B cell (primary cell): ENCODE measurements around the gene FBRS. TPM values are rescaled to one million over a fixed set of nuclear protein-coding genes. Genes with fewer than 3 reads are reported as not detected.
"Not testable (repeated sequence)": the region's sequence is repeated elsewhere in the genome, so short reads cannot be mapped to it uniquely, and the experiment has no call there.

Source experiments
- ATAC-seq: fragments of 200-7000 bp; cut with Tn5 transposase; one replicate; pipeline ENCODE4 v1.10.0; 2021; ENCODE audit warnings: low read depth, mild to moderate bottlenecking, moderate number of reproducible peaks, moderate library complexity
- CTCF ChIA-PET: fragments of 350-600 bp; sonication (Branson Sonifier 250); formaldehyde crosslinking; loops from one replicate; lab custom pipeline; 2021; ENCODE audit warnings: antibody characterized with exemption, inconsistent platforms; lab: Charles Lee
- POLR2A ChIA-PET: fragments of 350-600 bp; sonication (Branson Sonifier 250); formaldehyde crosslinking; loops from one replicate; lab custom pipeline; 2021; ENCODE audit warnings: antibody characterized with exemption; lab: Charles Lee
- DNase-seq: peaks from one replicate; pipeline ENCODE4 v3.0.0; 2013
- H2AFZ ChIP-seq: 2 replicates; pipeline ENCODE4 v1.6.1; 2012; ENCODE audit warnings: mild to moderate bottlenecking, low read depth, low read length; ENCODE audit not compliant: insufficient read depth, poor library complexity, severe bottlenecking
- H3K27ac ChIP-seq, 2 donors: 1 replicate in 1 of 2; 2 replicates in 1 of 2; pipeline ENCODE4 v1.5.1; 2012 to 2013; ENCODE audit warnings: low read length in 2 of 2, mild to moderate bottlenecking in 2 of 2, moderate library complexity in 1 of 2
- H3K27me3 ChIP-seq, 4 experiments: fragments of 200-600 bp in 1 of 4; sonication (generic) in 1 of 4; replicated peaks in 1 of 4; 1 replicate in 2 of 4; 2 replicates in 2 of 4; pipeline versions ENCODE4 v1.6.1 to v1.7.0; 2013 to 2016; ENCODE audit warnings: low read length in 3 of 4, mild to moderate bottlenecking in 2 of 4, mixed read lengths in 1 of 4, moderate library complexity in 1 of 4; ENCODE audit not compliant: insufficient read depth in 4 of 4, control insufficient read depth in 3 of 4; ENCODE audit errors: control extremely low read depth in 1 of 4
- H3K36me3 ChIP-seq, 2 experiments: replicated peaks in 1 of 2; 1 replicate in 1 of 2; 2 replicates in 1 of 2; pipeline versions ENCODE4 v1.6.1 to v1.7.1; 2013; ENCODE audit warnings: low read length in 1 of 2; ENCODE audit not compliant: insufficient read depth in 2 of 2, control insufficient read depth in 1 of 2; ENCODE audit errors: control extremely low read depth in 1 of 2, extremely low read depth in 1 of 2
- H3K4me1 ChIP-seq, 2 donors: fragments of 200-600 bp in 1 of 2; sonication (generic) in 1 of 2; 1 replicate in 1 of 2; 2 replicates in 1 of 2; pipeline versions ENCODE4 v1.5.1 to v1.6.1; 2013 to 2017; ENCODE audit warnings: low read length in 2 of 2; ENCODE audit not compliant: control insufficient read depth in 2 of 2, insufficient read depth in 2 of 2
- H3K4me2 ChIP-seq: replicated peaks from 2 replicates; pipeline ENCODE3; 2012; ENCODE audit warnings: mild to moderate bottlenecking, low read depth, low read length; ENCODE audit not compliant: poor library complexity, severe bottlenecking
- H3K4me3 ChIP-seq, 5 experiments: fragments of 200-600 bp in 1 of 5; sonication (generic) in 1 of 5; 1 replicate in 3 of 5; 2 replicates in 2 of 5; pipeline versions ENCODE4 v1.5.1 to v1.7.0; 2011 to 2016; ENCODE audit warnings: low read length in 4 of 5, mild to moderate bottlenecking in 4 of 5, low read depth in 2 of 5, control low read depth in 1 of 5, moderate library complexity in 1 of 5; ENCODE audit not compliant: insufficient read depth in 1 of 5; ENCODE audit errors: control extremely low read depth in 1 of 5, extremely low read depth in 1 of 5
- H3K79me2 ChIP-seq: fragments of 200-600 bp; sonication (generic); one replicate; pipeline ENCODE4 v1.6.0; 2016; ENCODE audit warnings: low read length; ENCODE audit not compliant: control insufficient read depth, insufficient read depth
- H3K9ac ChIP-seq: fragments of 200-600 bp; sonication (generic); 2 replicates; pipeline ENCODE4 v1.6.1; 2017; ENCODE audit warnings: mild to moderate bottlenecking, low read length, moderate library complexity
- H3K9me3 ChIP-seq, 3 donors: one replicate each; pipeline versions ENCODE4 v1.6.1 to v1.7.1; 2013; ENCODE audit warnings: low read length in 2 of 3; ENCODE audit not compliant: control insufficient read depth in 2 of 3, insufficient read depth in 1 of 3; ENCODE audit errors: control extremely low read depth in 1 of 3
- H4K20me1 ChIP-seq: 2 replicates; pipeline ENCODE4 v1.6.0; 2012; ENCODE audit warnings: mild to moderate bottlenecking, low read length; ENCODE audit not compliant: insufficient read depth, control insufficient read depth, poor library complexity, severe bottlenecking
- H3K27ac Mint-ChIP-seq: one replicate; pipeline ENCODE4 v1.8.0; 2021; ENCODE audit warnings: mixed read lengths
- H3K27me3 Mint-ChIP-seq: one replicate; pipeline ENCODE4 v1.8.0; 2021; ENCODE audit warnings: mixed read lengths
- H3K4me1 Mint-ChIP-seq: one replicate; pipeline ENCODE4 v1.8.0; 2021; ENCODE audit warnings: mixed read lengths
- H3K4me3 Mint-ChIP-seq: one replicate; pipeline ENCODE4 v1.8.0; 2021; ENCODE audit warnings: mixed read lengths
- H3K9me3 Mint-ChIP-seq: one replicate; pipeline ENCODE4 v1.8.0; 2022; ENCODE audit warnings: mixed read lengths; ENCODE audit not compliant: insufficient read depth
- EZH2 ChIP-seq: IDR thresholded peaks from 2 replicates; pipeline ENCODE4 v1.6.1; 2012; ENCODE audit warnings: borderline replicate concordance, low read depth, mild to moderate bottlenecking, moderate library complexity, low read length; ENCODE audit not compliant: insufficient read depth, poor library complexity, severe bottlenecking
- WGBS: methylation state at CpG from one replicate; pipeline ENCODE4 v1.1.5; 2013; ENCODE audit warnings: missing lambda C conversion rate; ENCODE audit not compliant: insufficient coverage; 5-methylcytosine and 5-hydroxymethylcytosine counted together
- intact Hi-C: fragments of 100-400 bp; cut with micrococcal nuclease; formaldehyde crosslinking; loops from one replicate; pipeline ENCODE4 v1.10.0; 2022
- polyA plus RNA-seq: library from polyadenylated mRNA; depleted of rRNA; stranded (reverse); fragments of >200 nt; gene quantifications from 2 replicates; pipeline ENCODE4 v1.2.3, GENCODE V29; 2012
- total RNA-seq, 2 donors: library from RNA; stranded (reverse); fragments of 120-200 nt in 1 of 2; gene quantifications; 1 replicate in 1 of 2; 2 replicates in 1 of 2; pipeline versions ENCODE4 v1.2.3 to v1.2.4, GENCODE V29; 2013 to 2022
- TF ChIP-seq, protein P1 (sequence below): fragments of 200-600 bp; IDR thresholded peaks from one replicate; pipeline ENCODE4 v1.8.0; 2022; ENCODE audit warnings: antibody characterized with exemption, mild to moderate bottlenecking

FBRS gene
- total and polyA plus RNA-seq, 2 donors (not counting 1 experiment from before 2014, with no cell fraction given), result 68.3 to 194 TPM

DNA sequence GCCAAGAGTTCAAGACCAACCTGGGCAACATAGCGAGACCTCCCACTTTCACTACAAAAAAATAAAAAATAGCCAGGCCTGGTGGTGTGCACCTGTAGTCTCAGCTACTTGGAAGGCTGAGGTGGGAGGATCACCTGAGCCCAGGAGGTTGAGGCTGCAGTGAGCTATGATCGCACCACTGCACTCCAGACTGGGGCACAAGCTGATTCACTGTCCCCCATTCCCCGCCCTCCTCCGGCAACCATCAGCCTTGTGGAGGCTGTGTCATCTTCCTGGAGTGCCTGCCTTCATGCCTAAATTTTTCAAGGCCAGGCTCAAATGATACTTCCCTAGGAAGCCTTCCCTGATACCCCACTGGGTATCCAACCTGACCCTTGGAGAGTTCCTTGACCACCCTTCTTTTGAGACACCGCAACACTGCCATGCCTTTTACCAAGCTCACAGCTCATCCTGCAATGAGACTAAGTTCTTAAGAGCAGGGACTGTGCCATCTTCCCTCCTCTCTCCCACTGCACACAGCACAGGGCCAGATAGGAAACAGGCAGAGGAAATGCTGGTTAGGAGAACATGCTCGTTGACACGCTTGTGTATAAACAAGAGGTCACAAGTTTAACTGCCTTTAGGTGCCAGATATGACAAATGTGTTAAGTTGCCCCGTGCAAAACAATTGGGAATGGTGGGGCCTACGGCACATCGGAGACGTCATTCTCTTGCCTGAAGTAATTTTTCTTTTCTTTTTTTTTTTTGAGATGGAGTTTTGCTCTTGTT lies 36.9 kb downstream of the FBRS start:
- no peaks in the 10 kb centered on the region for H3K27me3 Mint-ChIP-seq
- Histone ChIP-seq H3K9ac (no peak overlapping the region), H3K4me1 (peaks cover 19 to 25% of the 10 kb centered on the region in 2 donors), H2AFZ (no peak overlapping the region), H3K27ac (no peak overlapping the region), H4K20me1 (peaks cover 16% of the 10 kb centered on the region), H3K9me3 (no peaks in the 10 kb centered on the region), H3K36me3 (peaks cover 0 to 2% of the 10 kb centered on the region in 2 experiments), H3K4me3 (no peak overlapping the region), H3K4me2 (no peak overlapping the region), H3K27me3 (no peaks in the 10 kb centered on the region), H3K79me2 (peaks cover 23% of the 10 kb centered on the region)
- no peaks in the 10 kb centered on the region for H3K9me3 Mint-ChIP-seq
- intact Hi-C loops, result loop anchor here (1.0 to 10.0 kb wide), 7 partner anchors 35 to 723 kb away; partner anchors contain the start of genes ALDOA, DCTPP1 and TAOK2
- H3K4me3 Mint-ChIP-seq, result no peak overlapping the region
- H3K27ac Mint-ChIP-seq, result no peak overlapping the region
- TF ChIP-seq EZH2, result no peak
- TF ChIP-seq, protein P1, sequence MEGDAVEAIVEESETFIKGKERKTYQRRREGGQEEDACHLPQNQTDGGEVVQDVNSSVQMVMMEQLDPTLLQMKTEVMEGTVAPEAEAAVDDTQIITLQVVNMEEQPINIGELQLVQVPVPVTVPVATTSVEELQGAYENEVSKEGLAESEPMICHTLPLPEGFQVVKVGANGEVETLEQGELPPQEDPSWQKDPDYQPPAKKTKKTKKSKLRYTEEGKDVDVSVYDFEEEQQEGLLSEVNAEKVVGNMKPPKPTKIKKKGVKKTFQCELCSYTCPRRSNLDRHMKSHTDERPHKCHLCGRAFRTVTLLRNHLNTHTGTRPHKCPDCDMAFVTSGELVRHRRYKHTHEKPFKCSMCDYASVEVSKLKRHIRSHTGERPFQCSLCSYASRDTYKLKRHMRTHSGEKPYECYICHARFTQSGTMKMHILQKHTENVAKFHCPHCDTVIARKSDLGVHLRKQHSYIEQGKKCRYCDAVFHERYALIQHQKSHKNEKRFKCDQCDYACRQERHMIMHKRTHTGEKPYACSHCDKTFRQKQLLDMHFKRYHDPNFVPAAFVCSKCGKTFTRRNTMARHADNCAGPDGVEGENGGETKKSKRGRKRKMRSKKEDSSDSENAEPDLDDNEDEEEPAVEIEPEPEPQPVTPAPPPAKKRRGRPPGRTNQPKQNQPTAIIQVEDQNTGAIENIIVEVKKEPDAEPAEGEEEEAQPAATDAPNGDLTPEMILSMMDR, result no peak
- ATAC-seq, result no peak
- DNase-seq, result no peak
- ChIA-PET CTCF (interaction anchor here (0.7 to 4.6 kb wide), 12 partner anchors 12 to 699 kb away, joined by 3 to 38 read pairs (median 4); partner anchors contain the start of genes FBRS, HIRIP3 and INO80E), POLR2A (interaction anchor here (0.5 to 3.8 kb wide), 3 partner anchors 36 to 687 kb away, joined by 3 to 27 read pairs (median 3); partner anchors contain the start of gene FBRS)
- peaks cover 24% of the 10 kb centered on the region for H3K4me1 Mint-ChIP-seq
- 98% methylated on average over 4 of the region's 11 CpGs for WGBS

DNA sequence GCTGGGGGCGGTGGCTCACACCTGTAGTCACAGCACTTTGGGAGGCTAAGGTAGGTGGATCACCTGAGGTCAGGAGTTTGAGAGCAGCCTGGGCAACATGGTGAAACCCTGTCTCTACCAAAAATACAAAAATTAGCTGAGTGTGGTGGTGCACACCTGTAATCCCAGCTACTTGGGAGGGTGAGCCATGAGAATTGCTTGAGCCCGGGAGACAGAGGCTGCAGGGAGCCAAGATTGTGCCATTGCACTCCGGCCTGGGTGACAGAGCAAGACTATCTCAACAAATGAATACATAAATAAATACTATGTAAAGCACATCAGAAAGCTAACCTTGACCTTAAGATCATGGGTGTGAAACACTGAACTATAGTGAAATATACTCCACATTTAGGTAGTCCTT lies 38.4 kb downstream of the FBRS start:
- H3K27ac Mint-ChIP-seq, H3K9me3 ChIP-seq, H3K27me3 Mint-ChIP-seq, H3K4me3 ChIP-seq, H3K27me3 ChIP-seq, H3K4me3 Mint-ChIP-seq, H3K9me3 Mint-ChIP-seq, H3K9ac ChIP-seq, H3K4me2 ChIP-seq, H3K27ac ChIP-seq, ATAC-seq, H2AFZ ChIP-seq, DNase-seq: not testable (repeated sequence)
- POLR2A ChIA-PET, result interaction anchor here (1.1 to 3.4 kb wide), 3 partner anchors 36 to 51 kb away, joined by 5 to 41 read pairs (median 8); partner anchors contain the start of genes FBRS, PHKG2 and PRR14
- 86% methylated on average over 1 of the region's 3 CpGs for WGBS
- intact Hi-C loops, result loop anchor here (1.0 to 10.0 kb wide), 5 partner anchors 201 to 724 kb away; partner anchors contain the start of genes ALDOA, DCTPP1 and TAOK2
- CTCF ChIA-PET, result interaction anchor here (0.6 to 4.6 kb wide), 11 partner anchors 10 to 267 kb away, joined by 3 to 29 read pairs (median 5); partner anchors contain the start of genes DCTPP1, FBRS and PRR14
- H3K4me1 Mint-ChIP-seq, result peaks cover 29% of the 10 kb centered on the region
- H4K20me1 ChIP-seq, result peaks cover 23% of the 10 kb centered on the region
- peaks cover 5 to 16% of the 10 kb centered on the region in 2 experiments for H3K36me3 ChIP-seq
- H3K79me2 ChIP-seq, result peaks cover 38% of the 10 kb centered on the region
- H3K4me1 ChIP-seq, result peaks cover 19 to 25% of the 10 kb centered on the region in 2 donors
